ENCODE results near the gene NOS1.

DNA sequence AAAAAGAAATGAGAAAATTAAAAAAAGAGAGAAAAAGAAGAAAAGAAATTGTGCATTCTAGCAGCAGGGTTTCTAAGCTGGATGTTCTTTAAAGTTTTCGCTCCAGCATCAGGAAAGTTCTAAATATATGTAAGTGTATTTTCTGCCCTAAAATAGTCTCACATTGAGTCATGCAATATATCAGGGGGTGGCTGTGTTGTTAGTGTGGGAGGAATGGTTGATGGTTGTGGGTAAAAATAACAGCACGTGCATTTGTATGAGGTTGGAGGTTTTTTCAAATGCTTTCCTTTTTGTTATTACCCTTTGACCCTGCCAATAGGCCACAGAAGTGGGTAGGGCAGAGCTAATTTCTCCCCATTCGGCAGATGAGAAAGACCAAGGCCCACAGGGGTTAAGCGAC is 106.0 kb downstream of the NOS1 start:
- TF ChIP-seq POLR2A (IDR thresholded peaks at IDR 0.05): no peak
- TF ChIP-seq, protein P1, sequence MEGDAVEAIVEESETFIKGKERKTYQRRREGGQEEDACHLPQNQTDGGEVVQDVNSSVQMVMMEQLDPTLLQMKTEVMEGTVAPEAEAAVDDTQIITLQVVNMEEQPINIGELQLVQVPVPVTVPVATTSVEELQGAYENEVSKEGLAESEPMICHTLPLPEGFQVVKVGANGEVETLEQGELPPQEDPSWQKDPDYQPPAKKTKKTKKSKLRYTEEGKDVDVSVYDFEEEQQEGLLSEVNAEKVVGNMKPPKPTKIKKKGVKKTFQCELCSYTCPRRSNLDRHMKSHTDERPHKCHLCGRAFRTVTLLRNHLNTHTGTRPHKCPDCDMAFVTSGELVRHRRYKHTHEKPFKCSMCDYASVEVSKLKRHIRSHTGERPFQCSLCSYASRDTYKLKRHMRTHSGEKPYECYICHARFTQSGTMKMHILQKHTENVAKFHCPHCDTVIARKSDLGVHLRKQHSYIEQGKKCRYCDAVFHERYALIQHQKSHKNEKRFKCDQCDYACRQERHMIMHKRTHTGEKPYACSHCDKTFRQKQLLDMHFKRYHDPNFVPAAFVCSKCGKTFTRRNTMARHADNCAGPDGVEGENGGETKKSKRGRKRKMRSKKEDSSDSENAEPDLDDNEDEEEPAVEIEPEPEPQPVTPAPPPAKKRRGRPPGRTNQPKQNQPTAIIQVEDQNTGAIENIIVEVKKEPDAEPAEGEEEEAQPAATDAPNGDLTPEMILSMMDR (IDR thresholded peaks at IDR 0.05): no peak
